ENCODE results near the gene IFT80. TPM values are rescaled to one million over a fixed set of nuclear protein-coding genes. Genes with fewer than 3 reads are reported as not detected.

Gene IFT80
- total RNA-seq, 4 donors from 2014 or later: 8.8 to 129 (median 20.9) TPM

GRCh38 chr3:160314995-160315394 is 84.0 kb downstream of the IFT80 start:
- intact Hi-C loops (cut with DNase I; ENCODE audit: low total_unique reads): no loop called here
- no peak for DNase-seq
- Histone ChIP-seq H3K4me3 (no peak overlapping the region), H3K9me3 (no peaks in the 10 kb centered on the region), H3K27ac (no peak overlapping the region), H3K4me1 (no peaks in the 10 kb centered on the region), H3K27me3 (no peaks in the 10 kb centered on the region), H3K36me3 (no peaks in the 10 kb centered on the region)
- TF ChIP-seq, protein P1, sequence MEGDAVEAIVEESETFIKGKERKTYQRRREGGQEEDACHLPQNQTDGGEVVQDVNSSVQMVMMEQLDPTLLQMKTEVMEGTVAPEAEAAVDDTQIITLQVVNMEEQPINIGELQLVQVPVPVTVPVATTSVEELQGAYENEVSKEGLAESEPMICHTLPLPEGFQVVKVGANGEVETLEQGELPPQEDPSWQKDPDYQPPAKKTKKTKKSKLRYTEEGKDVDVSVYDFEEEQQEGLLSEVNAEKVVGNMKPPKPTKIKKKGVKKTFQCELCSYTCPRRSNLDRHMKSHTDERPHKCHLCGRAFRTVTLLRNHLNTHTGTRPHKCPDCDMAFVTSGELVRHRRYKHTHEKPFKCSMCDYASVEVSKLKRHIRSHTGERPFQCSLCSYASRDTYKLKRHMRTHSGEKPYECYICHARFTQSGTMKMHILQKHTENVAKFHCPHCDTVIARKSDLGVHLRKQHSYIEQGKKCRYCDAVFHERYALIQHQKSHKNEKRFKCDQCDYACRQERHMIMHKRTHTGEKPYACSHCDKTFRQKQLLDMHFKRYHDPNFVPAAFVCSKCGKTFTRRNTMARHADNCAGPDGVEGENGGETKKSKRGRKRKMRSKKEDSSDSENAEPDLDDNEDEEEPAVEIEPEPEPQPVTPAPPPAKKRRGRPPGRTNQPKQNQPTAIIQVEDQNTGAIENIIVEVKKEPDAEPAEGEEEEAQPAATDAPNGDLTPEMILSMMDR (IDR thresholded peaks at IDR 0.05): no peak
- TF ChIP-seq POLR2A (IDR thresholded peaks at IDR 0.05): no peak

GRCh38 chr3:160312014-160312624 is 86.9 kb downstream of the IFT80 start:
- Histone ChIP-seq H3K4me3 (no peak overlapping the region), H3K9me3 (no peaks in the 10 kb centered on the region), H3K27ac (no peak overlapping the region), H3K36me3 (no peaks in the 10 kb centered on the region), H3K27me3 (no peaks in the 10 kb centered on the region), H3K4me1 (no peaks in the 10 kb centered on the region)
- intact Hi-C loops (cut with DNase I; ENCODE audit: low total_unique reads): no loop called here
- no peak for TF ChIP-seq POLR2A (IDR thresholded peaks at IDR 0.05)
- TF ChIP-seq, protein P1 (IDR thresholded peaks at IDR 0.05): no peak
- DNase-seq: no peak

DNA sequence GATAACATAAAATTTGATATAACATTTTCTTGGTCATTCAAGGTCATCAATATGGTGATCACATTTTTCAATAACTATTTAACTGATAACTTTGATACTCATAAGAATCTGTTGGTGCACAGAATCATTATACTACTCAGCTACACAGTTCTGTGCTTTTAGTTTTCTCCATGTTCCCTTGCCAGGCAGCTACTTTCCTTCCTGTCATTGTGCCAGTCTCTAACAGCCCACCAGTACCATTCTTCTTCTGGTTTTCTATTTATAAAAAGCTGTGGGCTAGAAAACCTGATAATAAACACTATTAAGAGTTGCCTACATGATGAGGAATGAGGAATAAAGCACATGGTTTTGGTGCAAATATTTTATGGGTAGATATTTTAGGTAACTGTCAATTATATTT is 96.2 kb downstream of the IFT80 start:
- no peak for DNase-seq
- no peaks in the 10 kb centered on the region for H3K36me3 ChIP-seq
- H3K4me1 ChIP-seq: no peaks in the 10 kb centered on the region
- no peak overlapping the region for H3K27ac ChIP-seq
- no peaks in the 10 kb centered on the region for H3K27me3 ChIP-seq
- intact Hi-C loops (cut with DNase I; ENCODE audit: low total_unique reads): no loop called here
- no peak for TF ChIP-seq POLR2A (IDR thresholded peaks at IDR 0.05)
- TF ChIP-seq, protein P1 (IDR thresholded peaks at IDR 0.05): no peak
- no peak overlapping the region for H3K4me3 ChIP-seq
- no peaks in the 10 kb centered on the region for H3K9me3 ChIP-seq

- Histone ChIP-seq H3K4me1 (no peaks in the 10 kb centered on the region), H3K27ac (no peak overlapping the region), H3K27me3 (no peaks in the 10 kb centered on the region), H3K36me3 (no peaks in the 10 kb centered on the region), H3K4me3 (no peak overlapping the region), H3K9me3 (no peaks in the 10 kb centered on the region)
- DNase-seq: no peak
- TF ChIP-seq, protein P1 (IDR thresholded peaks at IDR 0.05): no peak
- TF ChIP-seq POLR2A (IDR thresholded peaks at IDR 0.05): no peak
- intact Hi-C loops (cut with DNase I; ENCODE audit: low total_unique reads): no loop called here
These were observed 102.4 kb downstream of the IFT80 start for GRCh38 chr3:160296591-160296990.

DNA sequence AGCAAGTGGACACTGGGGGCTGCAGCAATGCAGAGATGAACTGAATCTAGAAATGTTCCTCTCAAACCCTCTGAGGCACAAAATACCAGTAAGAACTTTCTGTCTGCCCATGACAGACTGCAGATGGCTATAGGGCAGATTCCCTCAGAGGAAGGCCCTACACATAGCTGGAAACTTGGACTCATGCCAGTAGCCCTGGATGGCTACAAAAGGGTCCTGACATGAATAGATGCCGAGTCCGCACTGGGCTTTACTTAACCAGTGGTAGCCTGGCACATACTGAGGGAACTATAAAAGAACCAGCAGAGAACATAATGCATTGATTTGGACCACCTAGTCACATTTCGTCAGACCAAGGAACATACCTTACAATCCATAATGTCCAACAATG is 107.1 kb downstream of the IFT80 start:
- TF ChIP-seq, protein P1 (IDR thresholded peaks at IDR 0.05): no peak
- no peak for TF ChIP-seq POLR2A (IDR thresholded peaks at IDR 0.05)
- Histone ChIP-seq H3K4me3 (no peak overlapping the region), H3K4me1 (no peaks in the 10 kb centered on the region), H3K9me3 (no peaks in the 10 kb centered on the region), H3K27ac (no peak overlapping the region), H3K27me3 (no peaks in the 10 kb centered on the region), H3K36me3 (no peaks in the 10 kb centered on the region)
- no peak for DNase-seq
- intact Hi-C loops (cut with DNase I; ENCODE audit: low total_unique reads): no loop called here

All from uterus (tissue), 4 donors.